Ovary (tissue), 9 donors: ENCODE results near the gene MYO3B. TPM values are rescaled to one million over a fixed set of nuclear protein-coding genes. Genes with fewer than 3 reads are reported as not detected.
"Not testable (repeated sequence)": the region's sequence is repeated elsewhere in the genome, so short reads cannot be mapped to it uniquely, and the experiment has no call there.

Experiments used
- DNase-seq, 5 donors: peaks; one replicate each; pipeline ENCODE4 v3.0.0-alpha.2; 2019 to 2020
- H3K27ac ChIP-seq, 2 donors: fragments of 200-600 bp; one replicate each; pipeline versions ENCODE4 v1.5.1 to v1.8.0; 2019 to 2022
- H3K27me3 ChIP-seq: fragments of 200-600 bp; one replicate; pipeline ENCODE4 v1.8.0; 2022
- H3K36me3 ChIP-seq: fragments of 200-600 bp; sonication (generic); one replicate; pipeline ENCODE4 v1.5.1; 2019
- H3K4me1 ChIP-seq: one replicate; pipeline ENCODE4 v1.8.1; 2013; ENCODE audit warnings: mild to moderate bottlenecking, moderate library complexity; ENCODE audit not compliant: insufficient read depth
- H3K4me3 ChIP-seq: fragments of 200-600 bp; sonication (generic); one replicate; pipeline ENCODE4 v1.5.1; 2017
- H3K9me3 ChIP-seq, 2 donors: fragments of 200-600 bp in 1 of 2; sonication (generic) in 1 of 2; one replicate each; pipeline versions ENCODE4 v1.5.1 to v1.8.1; 2013 to 2019; ENCODE audit warnings: mild to moderate bottlenecking in 1 of 2, moderate library complexity in 1 of 2
- EP300 ChIP-seq: sonication (generic); formaldehyde crosslinking; IDR thresholded peaks from one replicate; pipeline ENCODE4 v1.6.1; 2017; ENCODE audit warnings: antibody characterized with exemption
- POLR2A ChIP-seq: fragments of 450-650 bp; IDR thresholded peaks from one replicate; pipeline ENCODE4 v1.6.1; 2017; ENCODE audit warnings: antibody characterized with exemption, mild to moderate bottlenecking, moderate library complexity
- WGBS, 3 donors: extraction: QIAGEN DNeasy Blood & Tissue Kit in 1 of 3; methylation state at CpG; one replicate each; pipeline versions ENCODE4 v1.1.5 to v1.1.7; 2013 to 2017; 5-methylcytosine and 5-hydroxymethylcytosine counted together
- intact Hi-C, 4 donors: fragments of 100-400 bp; cut with DNase I; formaldehyde crosslinking; loops; one replicate each; pipeline versions ENCODE4 v1.11.0 to v1.15.1; 2022 to 2023
- polyA plus RNA-seq, 2 donors: library from polyadenylated mRNA; stranded (reverse); fragments of 200-250 nt in 1 of 2; fragments of 350-450 nt in 1 of 2; fragmentation: Illumina TruSeq in 1 of 2; extraction: RNeasy Lipid Tissue Mini Kit (QIAGEN cat#74804) in 1 of 2; gene quantifications; one replicate each; pipeline ENCODE4 v1.2.3, GENCODE V29; 2013 to 2014
- total RNA-seq, 7 donors: library from RNA; depleted of rRNA in 2 of 7; stranded (reverse); fragments of >200 nt in 2 of 7; fragmentation: NEBNext Ultra II Directional in 3 of 7; extraction: Animal tissue kit (Norgen Biotek cat#: 25700) in 3 of 7; gene quantifications; one replicate each; pipeline versions ENCODE4 v1.1.0 to v1.2.4, GENCODE V29; 2016 to 2023
- TF ChIP-seq, protein P1 (sequence below), 3 donors: fragments of 450-650 bp in 2 of 3; fragments of 200-600 bp in 1 of 3; IDR thresholded peaks; one replicate each; pipeline versions ENCODE4 v1.5.1 to v1.8.0; 2016 to 2022; ENCODE audit warnings: antibody characterized with exemption in 3 of 3, mild to moderate bottlenecking in 1 of 3
- donor health status: DM: no; HTN: no; CAD: no; lungs with moderate emphysema.
- donor health status: DM: no; HTN: no; CAD: no.
- donor health status: Bipolar disorder and iron deficiency.
- donor health status: DM: yes; HTN: yes; CAD: no.
- donor health status: DM: no; HTN: no; CAD: no.
- donor health status: DM: yes; HTN: yes; CAD: no.

MYO3B gene
- total and polyA plus RNA-seq, 9 donors: 0.04 to 1.3 (median 0.12) TPM; not detected in 2

DNA sequence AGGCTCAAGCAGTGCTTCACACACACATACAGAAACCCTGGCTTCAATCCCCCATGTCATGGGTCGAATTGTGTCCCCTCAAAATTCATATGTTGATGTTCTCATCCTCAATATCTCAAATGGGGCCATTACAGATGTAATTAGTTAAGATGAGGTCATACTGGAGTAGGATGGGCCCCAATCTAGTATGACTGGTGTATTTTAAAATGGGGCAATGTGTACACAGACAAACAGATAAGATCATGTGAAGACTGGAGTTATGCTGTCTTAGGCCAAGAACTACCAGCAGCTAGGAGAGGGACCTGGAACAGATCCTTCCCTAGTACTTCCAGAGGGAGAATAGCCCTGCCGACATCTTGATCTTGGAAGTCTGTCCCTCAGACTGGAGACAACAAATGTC, 167.7 kb downstream of the MYO3B start:
- 76 to 79% (median 76%) methylated on average over 2 of the region's 2 CpGs for WGBS, 3 donors
- no peak for TF ChIP-seq POLR2A
- no peak for TF ChIP-seq EP300
- TF ChIP-seq, protein P1, sequence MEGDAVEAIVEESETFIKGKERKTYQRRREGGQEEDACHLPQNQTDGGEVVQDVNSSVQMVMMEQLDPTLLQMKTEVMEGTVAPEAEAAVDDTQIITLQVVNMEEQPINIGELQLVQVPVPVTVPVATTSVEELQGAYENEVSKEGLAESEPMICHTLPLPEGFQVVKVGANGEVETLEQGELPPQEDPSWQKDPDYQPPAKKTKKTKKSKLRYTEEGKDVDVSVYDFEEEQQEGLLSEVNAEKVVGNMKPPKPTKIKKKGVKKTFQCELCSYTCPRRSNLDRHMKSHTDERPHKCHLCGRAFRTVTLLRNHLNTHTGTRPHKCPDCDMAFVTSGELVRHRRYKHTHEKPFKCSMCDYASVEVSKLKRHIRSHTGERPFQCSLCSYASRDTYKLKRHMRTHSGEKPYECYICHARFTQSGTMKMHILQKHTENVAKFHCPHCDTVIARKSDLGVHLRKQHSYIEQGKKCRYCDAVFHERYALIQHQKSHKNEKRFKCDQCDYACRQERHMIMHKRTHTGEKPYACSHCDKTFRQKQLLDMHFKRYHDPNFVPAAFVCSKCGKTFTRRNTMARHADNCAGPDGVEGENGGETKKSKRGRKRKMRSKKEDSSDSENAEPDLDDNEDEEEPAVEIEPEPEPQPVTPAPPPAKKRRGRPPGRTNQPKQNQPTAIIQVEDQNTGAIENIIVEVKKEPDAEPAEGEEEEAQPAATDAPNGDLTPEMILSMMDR (IDR thresholded peaks at IDR 0.05): no peak

DNA sequence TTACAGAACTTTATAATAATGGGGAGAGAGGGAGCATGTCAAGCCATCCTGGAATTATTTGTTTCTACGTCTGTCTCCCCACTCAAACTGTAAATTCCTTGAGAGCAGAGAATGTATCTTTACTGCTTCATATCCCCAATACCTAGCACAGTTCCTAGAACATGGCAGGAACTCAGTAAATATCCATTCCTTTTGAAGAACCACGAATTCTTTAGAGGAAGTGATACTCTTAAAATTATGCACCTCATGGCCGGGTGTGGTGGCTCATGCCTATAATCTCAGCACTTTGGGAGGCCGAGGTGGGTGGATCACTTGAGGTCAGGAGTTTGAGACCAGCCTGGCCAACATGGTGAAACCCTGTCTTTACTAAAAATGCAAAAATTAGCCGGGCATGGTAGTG, 171.3 kb downstream of the MYO3B start:
- 64 to 76% (median 73%) methylated on average over 5 of the region's 5 CpGs for WGBS, 3 donors
- H3K4me1 ChIP-seq, H3K36me3 ChIP-seq, H3K9me3 ChIP-seq, H3K27ac ChIP-seq, DNase-seq, intact Hi-C loops, H3K4me3 ChIP-seq, H3K27me3 ChIP-seq: not testable (repeated sequence)

More for the DNA sequence above, 167.7 kb downstream of the MYO3B start:
- H3K27me3 ChIP-seq: no peaks in the 10 kb centered on the region
- intact Hi-C loops: no loop called here
- H3K4me3 ChIP-seq: no peak overlapping the region
- H3K36me3 ChIP-seq: no peaks in the 10 kb centered on the region
- DNase-seq: no peak
- H3K27ac ChIP-seq: no peak overlapping the region
- no peaks in the 10 kb centered on the region for H3K4me1 ChIP-seq
- H3K9me3 ChIP-seq: no peaks in the 10 kb centered on the region

DNA sequence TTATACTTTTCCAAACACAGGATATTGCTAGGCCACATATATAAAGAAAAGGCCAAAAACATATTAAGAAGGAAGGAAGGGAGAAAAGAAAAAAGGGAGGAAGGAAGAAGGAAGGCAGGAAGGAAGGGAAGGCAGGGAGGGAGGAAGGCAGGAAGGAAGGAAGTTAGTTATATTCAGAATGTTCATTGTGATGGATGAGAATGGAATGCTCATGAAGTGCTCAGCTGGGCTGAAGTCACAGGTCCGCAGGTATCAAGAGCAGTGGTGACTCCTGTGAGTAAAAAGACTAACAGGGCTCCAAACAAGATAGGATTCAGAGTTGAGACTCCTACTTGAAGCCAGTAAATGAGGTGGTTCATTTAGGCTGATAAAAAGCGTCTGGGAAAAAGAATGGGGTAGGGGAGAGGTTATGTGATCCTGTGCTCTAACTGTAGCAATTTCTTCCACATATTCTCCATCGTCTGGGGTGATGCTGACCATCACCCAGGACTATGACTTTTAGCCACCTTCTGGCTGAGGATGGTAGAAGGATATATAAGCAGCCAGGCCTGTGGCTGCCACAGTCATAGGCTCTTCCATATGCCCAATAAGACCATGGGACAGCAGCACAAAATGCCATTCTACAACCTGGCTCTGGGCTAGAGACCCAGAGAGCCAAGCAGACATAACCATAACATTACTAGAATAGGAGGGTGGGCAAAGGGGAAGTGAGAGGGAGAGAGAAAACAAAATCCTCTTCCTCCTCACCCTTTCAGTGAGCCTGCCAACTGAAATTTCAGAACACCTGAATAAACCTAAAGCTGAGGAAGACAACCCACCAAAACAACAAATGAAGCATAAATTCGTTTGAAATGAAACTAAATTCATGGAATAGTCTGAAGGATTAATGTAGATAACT, 173.2 kb downstream of the MYO3B start:
- H3K27ac ChIP-seq: no peak overlapping the region
- no peak for DNase-seq
- 51 to 66% (median 60%) methylated on average over 4 of the region's 4 CpGs for WGBS, 3 donors
- no peaks in the 10 kb centered on the region for H3K27me3 ChIP-seq
- intact Hi-C loops: no loop called here
- no peaks in the 10 kb centered on the region for H3K4me1 ChIP-seq
- TF ChIP-seq EP300 (no peak), POLR2A (no peak)
- TF ChIP-seq, protein P1 (IDR thresholded peaks at IDR 0.05): no peak
- no peak overlapping the region for H3K4me3 ChIP-seq
- H3K36me3 ChIP-seq: no peaks in the 10 kb centered on the region
- no peaks in the 10 kb centered on the region for H3K9me3 ChIP-seq

DNA sequence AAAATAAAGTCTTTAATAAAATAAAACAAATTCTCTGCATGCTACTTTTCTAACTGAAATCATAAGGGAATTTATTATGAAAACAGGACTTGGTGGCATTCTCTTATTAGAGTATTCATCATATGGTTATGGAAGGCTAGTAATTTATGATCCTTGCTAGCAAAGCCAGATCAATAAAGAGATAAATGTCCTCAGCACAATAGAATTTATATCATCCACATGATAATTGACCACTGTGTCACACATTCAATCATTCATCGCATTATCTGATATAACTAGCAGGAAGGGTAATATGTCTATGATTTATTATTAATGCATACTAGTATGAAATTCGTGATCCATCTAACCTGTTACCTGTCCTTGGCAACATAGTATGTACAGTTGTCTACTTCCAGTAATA, 175.8 kb downstream of the MYO3B start:
- no peak for TF ChIP-seq POLR2A
- TF ChIP-seq, protein P1 (IDR thresholded peaks at IDR 0.05): no peak
- no peak for TF ChIP-seq EP300
- H3K27ac ChIP-seq: no peak overlapping the region
- no peaks in the 10 kb centered on the region for H3K4me1 ChIP-seq
- H3K4me3 ChIP-seq: no peak overlapping the region
- DNase-seq: no peak
- WGBS, 3 donors: 73 to 78% (median 74%) methylated on average over 2 of the region's 2 CpGs
- H3K36me3 ChIP-seq: no peaks in the 10 kb centered on the region
- intact Hi-C loops: no loop called here
- no peaks in the 10 kb centered on the region for H3K27me3 ChIP-seq
- no peaks in the 10 kb centered on the region for H3K9me3 ChIP-seq

DNA sequence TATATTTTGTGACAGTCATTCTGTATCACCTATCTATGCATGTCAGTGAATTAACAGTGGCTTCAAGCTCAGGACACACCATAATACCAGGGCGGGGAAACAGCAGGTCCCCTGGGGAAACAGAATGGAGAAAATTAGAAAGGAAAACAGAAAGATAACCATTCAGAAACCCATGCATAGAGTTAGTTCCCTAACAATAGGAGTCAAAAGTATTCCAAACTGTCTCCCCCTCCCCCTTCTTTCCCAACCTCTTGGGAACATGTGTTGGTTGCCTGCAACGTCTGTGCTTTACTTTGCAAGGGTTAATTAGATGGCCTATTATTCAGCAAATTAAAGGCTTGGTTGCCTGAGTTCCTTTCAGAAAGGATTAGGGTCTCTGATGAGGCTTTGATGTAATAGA, 176.4 kb downstream of the MYO3B start:
- Histone ChIP-seq H3K36me3 (no peaks in the 10 kb centered on the region), H3K4me1 (no peaks in the 10 kb centered on the region), H3K4me3 (no peak overlapping the region), H3K9me3 (no peaks in the 10 kb centered on the region), H3K27me3 (no peaks in the 10 kb centered on the region), H3K27ac (no peak overlapping the region)
- intact Hi-C loops: no loop called here
- TF ChIP-seq EP300: no peak
- no peak for TF ChIP-seq POLR2A
- TF ChIP-seq, protein P1 (IDR thresholded peaks at IDR 0.05): no peak
- DNase-seq: no peak
- WGBS, 3 donors: 45 to 51% (median 49%) methylated on average over 2 of the region's 2 CpGs
